ENCODE data around the gene HES7.

The HES7 gene

GRCh38 chr17:8155231-8155995, 31.5 kb upstream of the HES7 start:
- no peak for DNase-seq (ENCODE audit: low read depth in 1 of 2, low spot score in 1 of 2)

- DNase-seq (ENCODE audit: low read depth in 1 of 2, low spot score in 1 of 2), result no peak
Measured at GRCh38 chr17:8154608-8155155, 30.8 kb upstream of the HES7 start.

GRCh38 chr17:8153957-8154607, 30.2 kb upstream of the HES7 start:
- peak; percentile 62 to 84 for DNase-seq (ENCODE audit: low read depth in 1 of 2, low spot score in 1 of 2)

- peak; percentile 23 to 57 for DNase-seq (ENCODE audit: low read depth in 1 of 2, low spot score in 1 of 2)
Measured at GRCh38 chr17:8153525-8153956, 29.6 kb upstream of the HES7 start.

GRCh38 chr17:8153031-8153451, 29.1 kb upstream of the HES7 start:
- DNase-seq (ENCODE audit: low read depth in 1 of 2, low spot score in 1 of 2), result no peak

- DNase-seq (ENCODE audit: low read depth in 1 of 2, low spot score in 1 of 2), result peak; percentile 63 to 82
Measured at GRCh38 chr17:8152112-8152775, 28.3 kb upstream of the HES7 start, which contains the start of gene PER1. TSS of gene PER1 (minus strand) at chr17:8152404. CDS start at chr17:8150706, 1,698 bp downstream.

- DNase-seq (ENCODE audit: low read depth in 1 of 2, low spot score in 1 of 2), result no peak
Measured at GRCh38 chr17:8151641-8152111, 27.8 kb upstream of the HES7 start.

GRCh38 chr17:8151120-8151640, 27.3 kb upstream of the HES7 start:
- peak; percentile 68 to 80 for DNase-seq (ENCODE audit: low read depth in 1 of 2, low spot score in 1 of 2)

GRCh38 chr17:8150194-8151119, 26.6 kb upstream of the HES7 start:
- no peak for DNase-seq (ENCODE audit: low read depth in 1 of 2, low spot score in 1 of 2)

- no peak for DNase-seq (ENCODE audit: low read depth in 1 of 2, low spot score in 1 of 2)
Measured at GRCh38 chr17:8149419-8150193, 25.7 kb upstream of the HES7 start.

- DNase-seq (ENCODE audit: low read depth in 1 of 2, low spot score in 1 of 2), result no peak
Measured at GRCh38 chr17:8148560-8148959, 24.7 kb upstream of the HES7 start.

- no peak for DNase-seq (ENCODE audit: low read depth in 1 of 2, low spot score in 1 of 2)
Measured at GRCh38 chr17:8147805-8148404, 24.0 kb upstream of the HES7 start.

GRCh38 chr17:8147141-8147804, 23.4 kb upstream of the HES7 start:
- no peak for DNase-seq (ENCODE audit: low read depth in 1 of 2, low spot score in 1 of 2)

- DNase-seq (ENCODE audit: low read depth in 1 of 2, low spot score in 1 of 2), result no peak
Measured at GRCh38 chr17:8146381-8147140, 22.7 kb upstream of the HES7 start.

- no peak for DNase-seq (ENCODE audit: low read depth in 1 of 2, low spot score in 1 of 2)
Measured at GRCh38 chr17:8145811-8146210, 21.9 kb upstream of the HES7 start.

- no peak for DNase-seq (ENCODE audit: low read depth in 1 of 2, low spot score in 1 of 2)
Measured at GRCh38 chr17:8144401-8145231, 20.7 kb upstream of the HES7 start.
